GM15510 (cell line): Measurements from ENCODE around the gene PARL.

Source experiments
- POLR2A ChIP-seq: IDR thresholded peaks from 3 replicates; pipeline ENCODE4 v1.6.1; 2011; ENCODE audit warnings: borderline replicate concordance; ENCODE audit not compliant: insufficient read length; ENCODE audit errors: extremely low read depth

The PARL gene

GRCh38 chr3:183883291-183884096, 1.2 kb downstream of the PARL start:
- no peak for TF ChIP-seq POLR2A

- no peak for TF ChIP-seq POLR2A
Observed at GRCh38 chr3:183880121-183880520, 4.6 kb downstream of the PARL start.

- no peak for TF ChIP-seq POLR2A
Observed at GRCh38 chr3:183879243-183879642, 5.4 kb downstream of the PARL start.

GRCh38 chr3:183878071-183878470, 6.6 kb downstream of the PARL start:
- no peak for TF ChIP-seq POLR2A

GRCh38 chr3:183875411-183875810, 9.3 kb downstream of the PARL start:
- TF ChIP-seq POLR2A, result no peak

- TF ChIP-seq POLR2A, result no peak
Observed at GRCh38 chr3:183873914-183874313, 10.8 kb downstream of the PARL start.

GRCh38 chr3:183871541-183871940, 13.1 kb downstream of the PARL start:
- no peak for TF ChIP-seq POLR2A

GRCh38 chr3:183870563-183870962, 14.1 kb downstream of the PARL start:
- TF ChIP-seq POLR2A, result no peak

- no peak for TF ChIP-seq POLR2A
Observed at GRCh38 chr3:183868796-183869195, 15.9 kb downstream of the PARL start.

GRCh38 chr3:183862610-183863009, 22.1 kb downstream of the PARL start:
- no peak for TF ChIP-seq POLR2A

- TF ChIP-seq POLR2A, result no peak
Observed at GRCh38 chr3:183857863-183858262, 26.8 kb downstream of the PARL start.

- no peak for TF ChIP-seq POLR2A
Observed at GRCh38 chr3:183854318-183855035, 30.2 kb downstream of the PARL start.

- no peak for TF ChIP-seq POLR2A
Observed at GRCh38 chr3:183845608-183846288, 38.9 kb downstream of the PARL start.

- no peak for TF ChIP-seq POLR2A
Observed at GRCh38 chr3:183845090-183845489, 39.6 kb downstream of the PARL start.

GRCh38 chr3:183844606-183845005, 40.1 kb downstream of the PARL start:
- no peak for TF ChIP-seq POLR2A

GRCh38 chr3:183839751-183840150, 44.9 kb downstream of the PARL start:
- no peak for TF ChIP-seq POLR2A

- TF ChIP-seq POLR2A, result no peak
Observed at GRCh38 chr3:183837894-183838293, 46.8 kb downstream of the PARL start.

GRCh38 chr3:183837390-183837789, 47.3 kb downstream of the PARL start:
- no peak for TF ChIP-seq POLR2A
